HEK293 (cell line): ENCODE results near the gene HK2.

Experiments
- CTCF ChIA-PET: fragments of 350-600 bp; formaldehyde crosslinking; extraction: SDS; loops from one replicate; lab custom pipeline; 2021; ENCODE audit warnings: antibody characterized with exemption; lab: Yijun Ruan, JAX
- POLR2A ChIA-PET: fragments of 300-600 bp; formaldehyde crosslinking; extraction: SDS; loops from one replicate; lab custom pipeline; 2020; ENCODE audit warnings: antibody characterized with exemption, inconsistent platforms; lab: Yijun Ruan, JAX
- H3K27ac ChIP-seq: fragments of 200-500 bp; sonication (Bioruptor generic); 2 replicates; pipeline ENCODE4 v1.5.1; 2014; ENCODE audit warnings: low read depth, low read length, control low read depth, inconsistent platforms; ENCODE audit errors: extremely low read depth
- H3K36me3 ChIP-seq, 2 experiments: fragments of 200-500 bp in 1 of 2; sonication (Bioruptor generic) in 1 of 2; 1 replicate in 1 of 2; 2 replicates in 1 of 2; pipeline ENCODE4 v1.5.1; 2014 to 2017; ENCODE audit warnings: inconsistent platforms in 2 of 2, low read length in 2 of 2; ENCODE audit not compliant: control insufficient read depth in 2 of 2, insufficient read depth in 1 of 2
- H3K4me1 ChIP-seq: fragments of 200-500 bp; sonication (Bioruptor generic); 2 replicates; pipeline ENCODE4 v1.5.1; 2014; ENCODE audit warnings: mild to moderate bottlenecking, low read length, inconsistent platforms; ENCODE audit not compliant: control insufficient read depth, insufficient read depth
- H3K4me3 ChIP-seq: 2 replicates; pipeline ENCODE4 v1.5.1; 2011; ENCODE audit warnings: low read depth, mild to moderate bottlenecking, control low read depth, low read length, moderate library complexity
- H3K9me3 ChIP-seq: fragments of 200-500 bp; sonication (Bioruptor generic); 2 replicates; pipeline ENCODE4 v1.5.1; 2014; ENCODE audit warnings: low read depth, low read length, inconsistent platforms; ENCODE audit not compliant: control insufficient read depth, insufficient read depth
- CTCF ChIP-seq: fragments of 450-650 bp; formaldehyde crosslinking; IDR thresholded peaks from 2 replicates; pipeline ENCODE4 v1.5.1; 2016; ENCODE audit warnings: missing biosample characterization, missing genetic modification characterization
- GLI2 ChIP-seq: fragments of 450-650 bp; formaldehyde crosslinking; IDR thresholded peaks from 2 replicates; pipeline ENCODE4; 2017; ENCODE audit warnings: missing biosample characterization, missing genetic modification characterization, low read depth, borderline replicate concordance
- GLIS2 ChIP-seq: fragments of 450-650 bp; formaldehyde crosslinking; IDR thresholded peaks from 2 replicates; pipeline ENCODE4 v1.5.1; 2016; ENCODE audit warnings: missing biosample characterization, missing genetic modification characterization
- HOXC10 ChIP-seq: sonication (generic); formaldehyde crosslinking; IDR thresholded peaks from 2 replicates; pipeline ENCODE4 v1.8.1; 2023; ENCODE audit warnings: mild to moderate bottlenecking, missing genetic modification reagents
- HOXD13 ChIP-seq: sonication (generic); formaldehyde crosslinking; IDR thresholded peaks from 2 replicates; pipeline ENCODE4 v1.8.0; 2022; ENCODE audit warnings: missing genetic modification reagents, borderline replicate concordance
- PATZ1 ChIP-seq: fragments of 450-650 bp; formaldehyde crosslinking; IDR thresholded peaks from 2 replicates; pipeline ENCODE4 v1.5.1; 2016; ENCODE audit warnings: missing biosample characterization, missing genetic modification characterization
- SP2 ChIP-seq: fragments of 450-650 bp; formaldehyde crosslinking; IDR thresholded peaks from 2 replicates; pipeline ENCODE4 v1.5.1; 2016; ENCODE audit warnings: missing biosample characterization, missing genetic modification characterization
- ZBTB26 ChIP-seq: fragments of 450-650 bp; formaldehyde crosslinking; optimal IDR thresholded peaks from 2 replicates; pipeline ENCODE3; 2016; ENCODE audit warnings: missing biosample characterization, mild to moderate bottlenecking, missing genetic modification characterization
- ZBTB8A ChIP-seq: fragments of 450-650 bp; formaldehyde crosslinking; IDR thresholded peaks from 2 replicates; pipeline ENCODE4 v1.5.1; 2016; ENCODE audit warnings: missing biosample characterization, missing genetic modification characterization
- ZFP41 ChIP-seq: fragments of 450-650 bp; formaldehyde crosslinking; IDR thresholded peaks from 2 replicates; pipeline ENCODE4 v1.5.1; 2016; ENCODE audit warnings: missing biosample characterization, missing genetic modification characterization, borderline replicate concordance
- ZNF202 ChIP-seq: fragments of 450-650 bp; formaldehyde crosslinking; IDR thresholded peaks from 2 replicates; pipeline ENCODE4 v1.5.1; 2016; ENCODE audit warnings: missing biosample characterization, missing genetic modification characterization, borderline replicate concordance
- ZNF23 ChIP-seq: fragments of 450-650 bp; formaldehyde crosslinking; IDR thresholded peaks from 2 replicates; pipeline ENCODE4 v1.5.1; 2016; ENCODE audit warnings: missing biosample characterization, missing genetic modification characterization, borderline replicate concordance
- ZNF248 ChIP-seq: fragments of 450-650 bp; formaldehyde crosslinking; IDR thresholded peaks from 2 replicates; pipeline ENCODE4 v1.5.1; 2017; ENCODE audit warnings: missing biosample characterization, missing genetic modification characterization
- ZNF280D ChIP-seq: fragments of 450-650 bp; formaldehyde crosslinking; IDR thresholded peaks from 2 replicates; pipeline ENCODE4 v1.5.1; 2016; ENCODE audit warnings: missing biosample characterization, missing genetic modification characterization
- ZNF311 ChIP-seq: fragments of 450-650 bp; formaldehyde crosslinking; IDR thresholded peaks from 2 replicates; pipeline ENCODE4 v1.5.1; 2017; ENCODE audit warnings: missing biosample characterization, missing genetic modification characterization, borderline replicate concordance
- ZNF324 ChIP-seq: fragments of 450-650 bp; formaldehyde crosslinking; IDR thresholded peaks from 2 replicates; pipeline ENCODE4 v1.5.1; 2016; ENCODE audit warnings: missing biosample characterization, missing genetic modification characterization
- ZNF473 ChIP-seq: fragments of 450-650 bp; formaldehyde crosslinking; IDR thresholded peaks from 2 replicates; pipeline ENCODE4 v1.5.1; 2017; ENCODE audit warnings: missing biosample characterization, missing genetic modification characterization
- ZNF488 ChIP-seq: fragments of 450-650 bp; formaldehyde crosslinking; IDR thresholded peaks from 2 replicates; pipeline ENCODE4 v1.5.1; 2016; ENCODE audit warnings: missing biosample characterization, missing genetic modification characterization
- ZNF580 ChIP-seq: fragments of 450-650 bp; formaldehyde crosslinking; IDR thresholded peaks from 2 replicates; pipeline ENCODE4 v1.5.1; 2016; ENCODE audit warnings: missing biosample characterization, missing genetic modification characterization
- ZNF623 ChIP-seq: fragments of 450-650 bp; formaldehyde crosslinking; IDR thresholded peaks from 2 replicates; pipeline ENCODE4 v1.5.1; 2016; ENCODE audit warnings: missing biosample characterization, missing genetic modification characterization
- ZNF645 ChIP-seq: fragments of 450-650 bp; formaldehyde crosslinking; IDR thresholded peaks from 2 replicates; pipeline ENCODE4; 2016; ENCODE audit warnings: missing biosample characterization, missing genetic modification characterization
- ZNF658 ChIP-seq: fragments of 450-650 bp; formaldehyde crosslinking; IDR thresholded peaks from 2 replicates; pipeline ENCODE4; 2016; ENCODE audit warnings: missing biosample characterization, missing genetic modification characterization
- ZNF785 ChIP-seq: fragments of 450-650 bp; formaldehyde crosslinking; IDR thresholded peaks from 2 replicates; pipeline ENCODE4 v1.5.1; 2016; ENCODE audit warnings: missing biosample characterization, missing genetic modification characterization
- ZNF792 ChIP-seq: fragments of 450-650 bp; formaldehyde crosslinking; IDR thresholded peaks from 2 replicates; pipeline ENCODE4 v1.5.1; 2016; ENCODE audit warnings: missing biosample characterization, missing genetic modification characterization
- ZSCAN23 ChIP-seq: fragments of 450-650 bp; formaldehyde crosslinking; IDR thresholded peaks from 2 replicates; pipeline ENCODE4 v1.5.1; 2016; ENCODE audit warnings: missing biosample characterization, missing genetic modification characterization

HK2 gene

GRCh38 chr2:74870951-74871350, 37.0 kb downstream of the HK2 start (continued):
- TF ChIP-seq ZNF202 (tag by site-specific recombination) (no peak), ZBTB8A (tag by site-specific recombination) (no peak), ZNF785 (tag by site-specific recombination) (no peak), GLIS2 (no peak), ZBTB26 (no peak), ZNF580 (tag by site-specific recombination) (no peak)

- Histone ChIP-seq H3K27ac (no peak overlapping the region), H3K4me1 (no peaks in the 10 kb centered on the region), H3K36me3 (peaks cover 5 to 17% of the 10 kb centered on the region in 2 experiments; a peak in 2 of 3 replicates), H3K4me3 (no peak overlapping the region), H3K9me3 (no peaks in the 10 kb centered on the region)
- POLR2A ChIA-PET, result no interaction called here
- no peak for TF ChIP-seq ZNF23
- no peak for TF ChIP-seq ZNF280D
- TF ChIP-seq ZNF311, result no peak
- TF ChIP-seq GLI2 (tag by site-specific recombination), result no peak
- no peak for TF ChIP-seq ZNF658 (tag by site-specific recombination)
- TF ChIP-seq ZNF623 (tag by site-specific recombination), result no peak
- no peak for TF ChIP-seq SP2
- TF ChIP-seq ZNF248 (tag by site-specific recombination), result no peak
- no peak for TF ChIP-seq ZFP41 (tag by site-specific recombination)
- TF ChIP-seq ZNF645 (tag by site-specific recombination), result no peak
- no peak for TF ChIP-seq ZNF488 (tag by site-specific recombination)
- TF ChIP-seq CTCF, result no peak
- no peak for TF ChIP-seq ZBTB26
- TF ChIP-seq ZNF473 (tag by site-specific recombination), result no peak
- TF ChIP-seq HOXD13 (CRISPR knock-in tag), result no peak
- no peak for TF ChIP-seq ZNF792 (tag by site-specific recombination)
- no peak for TF ChIP-seq ZNF324 (tag by site-specific recombination)
- TF ChIP-seq PATZ1 (tag by site-specific recombination), result no peak
- no peak for TF ChIP-seq ZSCAN23 (tag by site-specific recombination)
- TF ChIP-seq HOXC10 (CRISPR knock-in tag), result no peak
- TF ChIP-seq, all 188 proteins: peak for 0
- CTCF ChIA-PET, result no interaction called here
These were observed 37.5 kb downstream of the HK2 start for GRCh38 chr2:74871414-74871813.
